ENCODE measurements around the gene NAV2.

The NAV2 gene

DNA sequence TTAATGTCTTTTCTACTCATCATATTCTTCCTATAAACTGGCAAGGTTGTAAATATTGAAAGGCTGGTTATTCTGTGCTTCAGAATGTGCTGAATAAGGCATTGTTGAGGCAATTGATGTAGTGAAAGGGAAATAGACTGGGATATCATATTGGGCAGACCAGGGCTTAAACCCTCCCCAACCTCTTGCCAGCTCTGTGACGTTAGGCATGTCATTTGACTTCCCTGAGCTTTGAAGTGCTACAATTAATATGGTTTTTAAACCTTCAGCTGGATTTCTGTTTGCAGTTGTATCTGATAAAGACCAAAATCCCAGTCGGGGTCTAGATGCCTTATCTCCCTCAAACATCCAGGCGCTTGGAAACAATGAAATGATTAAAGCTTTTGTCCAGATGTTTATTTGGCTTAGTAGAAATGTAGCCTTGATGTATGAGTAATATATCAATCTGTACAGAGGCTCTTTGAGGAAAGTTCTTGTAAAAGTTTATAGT, 239.5 kb downstream of the NAV2 start:
- WGBS (ENCODE audit: insufficient coverage), result 71% methylated on average over 1 of the region's 3 CpGs
- H3K36me3 ChIP-seq (ENCODE audit: control insufficient read depth in 4 of 4, insufficient read depth in 4 of 4, low read length in 3 of 4), result no peaks in the 10 kb centered on the region

DNA sequence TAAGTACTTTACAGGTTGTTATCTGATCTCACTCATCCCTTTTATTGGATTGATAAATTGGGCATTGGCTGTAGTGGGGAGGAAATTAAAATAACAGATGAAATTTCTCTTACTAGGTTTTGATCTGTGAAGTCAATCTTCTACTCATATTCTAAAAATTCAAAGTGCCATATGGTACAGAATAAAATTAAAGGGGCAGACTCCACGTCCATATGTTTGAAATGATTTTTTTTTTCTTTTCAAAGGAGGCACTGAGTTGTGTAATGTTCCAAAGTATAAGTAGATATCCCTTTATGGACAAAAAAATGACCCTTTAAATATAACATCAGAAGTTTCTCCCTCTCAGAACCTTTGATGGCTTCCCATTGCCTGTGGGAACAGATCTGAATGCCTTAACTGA, 240.3 kb downstream of the NAV2 start:
- no peak overlapping the region for H3K4me3 ChIP-seq (ENCODE audit: control insufficient read depth in 1 of 7, extremely low read depth in 1 of 7, insufficient read depth in 4 of 7, low read depth in 2 of 7, low read length in 6 of 7)
- H3K27ac ChIP-seq (ENCODE audit: insufficient read depth in 1 of 2, low read depth in 1 of 2, low read length in 2 of 2, poor library complexity in 1 of 2, severe bottlenecking in 2 of 2), result no peak overlapping the region
- H3K4me1 ChIP-seq (ENCODE audit: control extremely low read depth in 1 of 4, control insufficient read depth in 4 of 4, insufficient read depth in 4 of 4, low read length in 3 of 4), result peaks cover 0 to 3% (median 0%) of the 10 kb centered on the region in 4 experiments
- ChIA-PET CTCF (interaction anchor here (0.8 to 6.5 kb wide), 8 partner anchors 10 to 403 kb away, joined by 3 to 38 read pairs (median 6); no protein-coding TSS in a partner anchor), POLR2A (no interaction called here)
- H3K36me3 ChIP-seq (ENCODE audit: control insufficient read depth in 4 of 4, insufficient read depth in 4 of 4, low read length in 3 of 4), result no peaks in the 10 kb centered on the region
- no peak for DNase-seq
- WGBS (ENCODE audit: insufficient coverage), result no CpG with 5 or more reads among the region's 1 CpG
- peaks cover 0 to 4% (median 0%) of the 10 kb centered on the region in 5 experiments for H3K27me3 ChIP-seq (replicated peaks in 2 of 5; ENCODE audit: control insufficient read depth in 4 of 5, insufficient read depth in 5 of 5, low read length in 4 of 5)
- H3K9me3 ChIP-seq (ENCODE audit: control extremely low read depth in 1 of 5, control insufficient read depth in 4 of 5, insufficient read depth in 2 of 5, low read depth in 1 of 5, low read length in 4 of 5), result no peaks in the 10 kb centered on the region

More for the DNA sequence above, 239.5 kb downstream of the NAV2 start:
- peaks cover 0 to 4% (median 0%) of the 10 kb centered on the region in 5 experiments for H3K27me3 ChIP-seq (replicated peaks in 2 of 5; ENCODE audit: control insufficient read depth in 4 of 5, insufficient read depth in 5 of 5, low read length in 4 of 5)
- peaks cover 0 to 3% (median 0%) of the 10 kb centered on the region in 4 experiments for H3K4me1 ChIP-seq (ENCODE audit: control extremely low read depth in 1 of 4, control insufficient read depth in 4 of 4, insufficient read depth in 4 of 4, low read length in 3 of 4)
- H3K9me3 ChIP-seq (ENCODE audit: control extremely low read depth in 1 of 5, control insufficient read depth in 4 of 5, insufficient read depth in 2 of 5, low read depth in 1 of 5, low read length in 4 of 5), result no peaks in the 10 kb centered on the region
- H3K27ac ChIP-seq (ENCODE audit: insufficient read depth in 1 of 2, low read depth in 1 of 2, low read length in 2 of 2, poor library complexity in 1 of 2, severe bottlenecking in 2 of 2), result no peak overlapping the region
- ChIA-PET POLR2A (no interaction called here), CTCF (interaction anchor here (0.6 to 6.5 kb wide), 16 partner anchors 10 to 403 kb away, joined by 3 to 38 read pairs (median 4); no protein-coding TSS in a partner anchor)
- DNase-seq, result peak in 1 of 3 donors; percentile 20
- no peak overlapping the region for H3K4me3 ChIP-seq (ENCODE audit: control insufficient read depth in 1 of 7, extremely low read depth in 1 of 7, insufficient read depth in 4 of 7, low read depth in 2 of 7, low read length in 6 of 7)

DNA sequence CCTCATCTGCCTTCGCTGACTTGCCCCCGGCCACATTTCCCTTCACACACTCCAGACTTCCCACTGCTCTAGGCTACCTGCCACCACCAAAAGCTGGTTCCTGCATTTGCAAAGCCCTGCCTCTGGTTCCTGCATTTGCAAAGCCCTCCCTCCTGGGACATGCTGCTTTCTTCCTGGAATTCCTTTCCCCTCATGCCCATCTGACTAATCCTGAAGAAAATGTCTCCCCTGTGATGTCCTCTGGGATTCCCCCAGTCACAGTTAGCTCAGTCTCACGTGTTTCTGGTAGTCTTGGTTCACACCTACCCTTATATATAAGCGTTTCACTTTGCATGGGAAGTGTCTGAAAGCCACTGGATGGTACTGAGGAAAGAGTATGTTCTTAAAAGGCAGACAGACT, 240.7 kb downstream of the NAV2 start:
- H3K27ac ChIP-seq (ENCODE audit: insufficient read depth in 1 of 2, low read depth in 1 of 2, low read length in 2 of 2, poor library complexity in 1 of 2, severe bottlenecking in 2 of 2), result no peak overlapping the region
- H3K4me1 ChIP-seq (ENCODE audit: control extremely low read depth in 1 of 4, control insufficient read depth in 4 of 4, insufficient read depth in 4 of 4, low read length in 3 of 4), result peaks cover 0 to 3% (median 0%) of the 10 kb centered on the region in 4 experiments
- no peak for DNase-seq
- peaks cover 0 to 4% (median 0%) of the 10 kb centered on the region in 5 experiments for H3K27me3 ChIP-seq (replicated peaks in 2 of 5; ENCODE audit: control insufficient read depth in 4 of 5, insufficient read depth in 5 of 5, low read length in 4 of 5)
- 95% methylated on average over 2 of the region's 4 CpGs for WGBS (ENCODE audit: insufficient coverage)
- POLR2A ChIA-PET, result no interaction called here
- no peaks in the 10 kb centered on the region for H3K9me3 ChIP-seq (ENCODE audit: control extremely low read depth in 1 of 5, control insufficient read depth in 4 of 5, insufficient read depth in 2 of 5, low read depth in 1 of 5, low read length in 4 of 5)
- H3K36me3 ChIP-seq (ENCODE audit: control insufficient read depth in 4 of 4, insufficient read depth in 4 of 4, low read length in 3 of 4), result no peaks in the 10 kb centered on the region
- CTCF ChIA-PET, result interaction anchor here (1.0 to 6.5 kb wide), 5 partner anchors 11 to 180 kb away, joined by 3 to 38 read pairs (median 20); no protein-coding TSS in a partner anchor
- no peak overlapping the region for H3K4me3 ChIP-seq (ENCODE audit: control insufficient read depth in 1 of 7, extremely low read depth in 1 of 7, insufficient read depth in 4 of 7, low read depth in 2 of 7, low read length in 6 of 7)

DNA sequence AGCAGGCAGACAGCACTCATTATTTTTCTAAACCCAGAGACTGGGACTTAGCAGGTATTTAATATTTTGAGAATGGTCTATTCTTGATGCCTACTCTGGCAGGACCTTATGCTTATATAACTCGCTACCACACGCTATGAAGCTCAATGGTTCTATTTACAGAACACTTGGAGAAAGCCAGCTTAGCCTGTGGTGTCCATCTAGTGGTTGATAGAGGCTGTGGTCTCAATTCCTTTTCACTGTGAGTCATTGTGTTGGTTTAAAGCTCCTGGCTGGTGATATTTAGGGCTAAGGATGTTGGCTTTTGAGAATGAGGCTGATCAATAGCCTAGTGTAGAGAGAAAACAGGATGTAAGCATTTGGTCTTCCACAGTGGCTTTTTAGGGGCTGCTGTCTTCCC, 241.3 kb downstream of the NAV2 start:
- no peak overlapping the region for H3K27ac ChIP-seq (ENCODE audit: insufficient read depth in 1 of 2, low read depth in 1 of 2, low read length in 2 of 2, poor library complexity in 1 of 2, severe bottlenecking in 2 of 2)
- ChIA-PET CTCF (interaction anchor here (0.7 to 6.5 kb wide), 6 partner anchors 11 to 1710 kb away, joined by 3 to 38 read pairs (median 13); no protein-coding TSS in a partner anchor), POLR2A (no interaction called here)
- no peak overlapping the region for H3K4me3 ChIP-seq (ENCODE audit: control insufficient read depth in 1 of 7, extremely low read depth in 1 of 7, insufficient read depth in 4 of 7, low read depth in 2 of 7, low read length in 6 of 7)
- peak; percentile 14 to 66 (median 55) for DNase-seq
- peaks cover 0 to 4% (median 0%) of the 10 kb centered on the region in 5 experiments for H3K27me3 ChIP-seq (replicated peaks in 2 of 5; ENCODE audit: control insufficient read depth in 4 of 5, insufficient read depth in 5 of 5, low read length in 4 of 5)
- no peaks in the 10 kb centered on the region for H3K9me3 ChIP-seq (ENCODE audit: control extremely low read depth in 1 of 5, control insufficient read depth in 4 of 5, insufficient read depth in 2 of 5, low read depth in 1 of 5, low read length in 4 of 5)
- no peaks in the 10 kb centered on the region for H3K36me3 ChIP-seq (ENCODE audit: control insufficient read depth in 4 of 4, insufficient read depth in 4 of 4, low read length in 3 of 4)
- peaks cover 0 to 3% (median 0%) of the 10 kb centered on the region in 4 experiments for H3K4me1 ChIP-seq (ENCODE audit: control extremely low read depth in 1 of 4, control insufficient read depth in 4 of 4, insufficient read depth in 4 of 4, low read length in 3 of 4)
- 100% methylated on average over 2 of the region's 2 CpGs for WGBS (ENCODE audit: insufficient coverage)

DNA sequence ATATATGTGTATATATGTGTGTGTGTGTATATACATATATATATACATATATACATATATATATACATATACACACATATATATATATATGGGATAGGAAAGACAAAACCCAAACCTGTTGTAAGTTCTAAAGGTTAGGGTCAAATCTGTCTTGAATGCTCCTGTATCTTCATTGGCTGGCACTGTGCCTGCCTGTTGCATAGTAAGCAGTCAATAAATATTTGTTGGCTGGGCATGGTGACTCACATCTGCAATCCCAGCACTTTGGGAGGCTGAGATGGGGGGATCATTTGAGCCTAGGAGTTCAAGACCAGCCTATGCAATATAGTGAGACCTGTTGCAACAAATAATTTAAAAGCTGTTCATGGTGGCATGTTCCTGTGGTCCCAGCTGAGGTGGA, 242.3 kb downstream of the NAV2 start:
- H3K27me3 ChIP-seq (replicated peaks in 2 of 5; ENCODE audit: control insufficient read depth in 4 of 5, insufficient read depth in 5 of 5, low read length in 4 of 5), result peaks cover 0 to 4% (median 0%) of the 10 kb centered on the region in 5 experiments
- H3K4me3 ChIP-seq (ENCODE audit: control insufficient read depth in 1 of 7, extremely low read depth in 1 of 7, insufficient read depth in 4 of 7, low read depth in 2 of 7, low read length in 6 of 7), result no peak overlapping the region
- no peak overlapping the region for H3K27ac ChIP-seq (ENCODE audit: insufficient read depth in 1 of 2, low read depth in 1 of 2, low read length in 2 of 2, poor library complexity in 1 of 2, severe bottlenecking in 2 of 2)
- H3K9me3 ChIP-seq (ENCODE audit: control extremely low read depth in 1 of 5, control insufficient read depth in 4 of 5, insufficient read depth in 2 of 5, low read depth in 1 of 5, low read length in 4 of 5), result no peaks in the 10 kb centered on the region
- peaks cover 0 to 3% (median 0%) of the 10 kb centered on the region in 4 experiments for H3K4me1 ChIP-seq (ENCODE audit: control extremely low read depth in 1 of 4, control insufficient read depth in 4 of 4, insufficient read depth in 4 of 4, low read length in 3 of 4)
- ChIA-PET POLR2A (no interaction called here), CTCF (interaction anchor here (1.5 kb wide), 1 partner anchor 149 kb away, joined by 4 read pairs; no protein-coding TSS in a partner anchor)
- DNase-seq, result no peak
- no peaks in the 10 kb centered on the region for H3K36me3 ChIP-seq (ENCODE audit: control insufficient read depth in 4 of 4, insufficient read depth in 4 of 4, low read length in 3 of 4)

DNA sequence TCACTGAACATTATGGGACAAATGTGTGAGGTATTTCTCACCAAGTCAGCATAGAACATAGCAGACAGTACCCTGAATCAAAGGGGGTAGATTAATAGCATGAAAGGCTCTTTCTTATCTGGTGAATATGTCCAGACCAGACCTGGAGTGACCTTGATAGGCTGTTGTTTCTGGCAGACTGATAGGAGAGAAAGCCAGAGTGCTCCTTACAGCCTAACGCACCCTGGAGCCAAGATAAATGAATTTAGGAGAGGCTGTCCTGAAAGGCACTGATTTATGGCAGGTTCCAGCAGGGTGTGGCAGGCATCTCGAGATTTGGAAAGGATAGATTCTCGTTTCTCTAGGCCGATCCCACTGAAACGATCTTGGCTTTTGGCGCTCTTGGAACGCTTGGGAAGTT, 243.0 kb downstream of the NAV2 start:
- no peak overlapping the region for H3K27ac ChIP-seq (ENCODE audit: insufficient read depth in 1 of 2, low read depth in 1 of 2, low read length in 2 of 2, poor library complexity in 1 of 2, severe bottlenecking in 2 of 2)
- no peaks in the 10 kb centered on the region for H3K9me3 ChIP-seq (ENCODE audit: control extremely low read depth in 1 of 5, control insufficient read depth in 4 of 5, insufficient read depth in 2 of 5, low read depth in 1 of 5, low read length in 4 of 5)
- WGBS (ENCODE audit: insufficient coverage), result 63% methylated on average over 6 of the region's 7 CpGs
- H3K36me3 ChIP-seq (ENCODE audit: control insufficient read depth in 4 of 4, insufficient read depth in 4 of 4, low read length in 3 of 4), result no peaks in the 10 kb centered on the region
- DNase-seq, result no peak
- ChIA-PET CTCF (interaction anchor here (1.5 kb wide), 1 partner anchor 149 kb away, joined by 4 read pairs; no protein-coding TSS in a partner anchor), POLR2A (no interaction called here)
- peaks cover 0 to 4% (median 0%) of the 10 kb centered on the region in 5 experiments for H3K27me3 ChIP-seq (replicated peaks in 2 of 5; ENCODE audit: control insufficient read depth in 4 of 5, insufficient read depth in 5 of 5, low read length in 4 of 5)
- no peak overlapping the region for H3K4me3 ChIP-seq (ENCODE audit: control insufficient read depth in 1 of 7, extremely low read depth in 1 of 7, insufficient read depth in 4 of 7, low read depth in 2 of 7, low read length in 6 of 7)
- peaks cover 0 to 3% (median 0%) of the 10 kb centered on the region in 4 experiments for H3K4me1 ChIP-seq (ENCODE audit: control extremely low read depth in 1 of 4, control insufficient read depth in 4 of 4, insufficient read depth in 4 of 4, low read length in 3 of 4)

DNA sequence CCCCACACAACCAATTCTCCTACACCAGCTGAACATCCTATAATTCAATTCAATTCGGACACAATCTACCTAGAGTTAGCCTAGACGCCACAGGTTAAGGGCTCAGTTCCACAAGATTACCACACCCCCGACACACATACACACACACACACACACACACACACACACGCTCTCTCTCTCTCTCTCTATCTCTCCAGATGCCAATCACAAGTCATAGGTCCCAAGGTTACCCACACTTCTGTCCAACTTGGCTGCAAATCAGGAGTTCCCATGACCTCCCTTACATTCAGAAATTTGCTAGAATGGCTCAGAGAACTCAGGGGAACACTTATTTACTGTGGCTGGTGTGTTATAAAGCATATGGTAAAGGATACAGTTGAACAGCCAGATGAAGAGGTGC, 243.6 kb downstream of the NAV2 start:
- Histone ChIP-seq H3K9me3 (ENCODE audit: control extremely low read depth in 1 of 5, control insufficient read depth in 4 of 5, insufficient read depth in 2 of 5, low read depth in 1 of 5, low read length in 4 of 5) (no peaks in the 10 kb centered on the region), H3K27ac (ENCODE audit: insufficient read depth in 1 of 2, low read depth in 1 of 2, low read length in 2 of 2, poor library complexity in 1 of 2, severe bottlenecking in 2 of 2) (no peak overlapping the region), H3K36me3 (ENCODE audit: control insufficient read depth in 4 of 4, insufficient read depth in 4 of 4, low read length in 3 of 4) (no peaks in the 10 kb centered on the region), H3K4me3 (ENCODE audit: control insufficient read depth in 1 of 7, extremely low read depth in 1 of 7, insufficient read depth in 4 of 7, low read depth in 2 of 7, low read length in 6 of 7) (no peak overlapping the region), H3K27me3 (replicated peaks in 2 of 5; ENCODE audit: control insufficient read depth in 4 of 5, insufficient read depth in 5 of 5, low read length in 4 of 5) (peaks cover 0 to 4% (median 0%) of the 10 kb centered on the region in 5 experiments), H3K4me1 (ENCODE audit: control extremely low read depth in 1 of 4, control insufficient read depth in 4 of 4, insufficient read depth in 4 of 4, low read length in 3 of 4) (peaks cover 0 to 3% (median 0%) of the 10 kb centered on the region in 4 experiments)
- WGBS (ENCODE audit: insufficient coverage), result 100% methylated on average over 3 of the region's 4 CpGs
- ChIA-PET CTCF (interaction anchor here (1.5 kb wide), 1 partner anchor 148 kb away, joined by 4 read pairs; no protein-coding TSS in a partner anchor), POLR2A (no interaction called here)
- no peak for DNase-seq
